ENCODE results near the gene RMND1.

The RMND1 gene

DNA sequence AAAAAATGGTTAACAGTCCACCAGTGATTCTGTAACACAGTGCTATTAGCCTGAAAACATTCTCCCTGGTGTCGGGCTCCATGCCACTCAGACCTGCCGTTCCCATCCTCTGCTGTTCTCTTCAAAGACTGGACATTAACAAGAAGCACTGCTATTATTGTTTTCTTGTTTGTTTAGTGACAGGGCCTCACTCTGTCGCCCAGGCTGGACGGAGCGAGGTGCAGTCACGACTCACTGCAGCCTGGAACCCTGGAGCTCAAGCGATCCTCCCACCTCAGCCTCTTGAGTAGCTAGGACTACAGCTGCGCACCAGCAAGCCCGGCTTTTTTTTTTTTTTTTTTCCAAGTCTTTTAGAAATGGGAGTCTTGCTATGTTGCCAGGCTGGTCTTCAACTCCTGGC lies 9.6 kb downstream of the RMND1 start:
- Mint-ChIP-seq H3K9me3 (no peaks in the 10 kb centered on the region), H3K36me3 (ENCODE audit: low read depth) (peaks cover 10% of the 10 kb centered on the region), H3K27ac (no peak overlapping the region), H3K4me1 (peaks cover 24% of the 10 kb centered on the region), H3K27me3 (no peaks in the 10 kb centered on the region), H3K4me3 (no peak overlapping the region)
- DNase-seq, result no peak
- ATAC-seq, result no peak

GRCh38 chr6:151441390-151442166 lies 10.3 kb downstream of the RMND1 start:
- Mint-ChIP-seq H3K9me3 (no peaks in the 10 kb centered on the region), H3K27ac (no peak overlapping the region), H3K4me1 (peaks cover 28% of the 10 kb centered on the region), H3K36me3 (ENCODE audit: low read depth) (peaks cover 12% of the 10 kb centered on the region), H3K4me3 (no peak overlapping the region), H3K27me3 (no peaks in the 10 kb centered on the region)
- ATAC-seq (no peak), DNase-seq (no peak)

GRCh38 chr6:151440930-151441329 lies 11.0 kb downstream of the RMND1 start:
- ATAC-seq (no peak), DNase-seq (no peak)
- peaks cover 31% of the 10 kb centered on the region for H3K4me1 Mint-ChIP-seq
- no peaks in the 10 kb centered on the region for H3K27me3 Mint-ChIP-seq
- no peak overlapping the region for H3K4me3 Mint-ChIP-seq
- no peak overlapping the region for H3K27ac Mint-ChIP-seq
- H3K9me3 Mint-ChIP-seq, result no peaks in the 10 kb centered on the region
- peaks cover 15% of the 10 kb centered on the region for H3K36me3 Mint-ChIP-seq (ENCODE audit: low read depth)

DNA sequence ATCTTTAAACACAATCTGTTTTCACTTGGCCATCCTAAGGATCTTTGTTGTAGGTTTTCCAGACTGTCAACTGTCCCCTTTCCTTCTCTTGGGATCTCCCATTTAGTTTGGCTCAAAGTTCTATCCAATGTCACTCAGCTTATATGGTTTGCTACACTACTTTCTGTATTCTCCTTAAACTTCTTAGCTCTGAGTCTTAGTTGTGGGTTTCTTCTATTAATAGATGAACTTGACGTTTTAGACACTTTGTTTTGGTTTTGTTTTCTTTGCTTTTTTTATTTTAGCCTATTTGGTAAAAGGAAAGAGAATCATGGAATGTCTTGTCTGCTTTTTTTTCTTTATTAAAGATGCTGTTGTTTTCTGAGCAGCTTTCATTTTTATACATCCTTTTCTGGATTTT lies 11.4 kb downstream of the RMND1 start:
- Mint-ChIP-seq H3K27me3 (no peaks in the 10 kb centered on the region), H3K4me1 (peaks cover 31% of the 10 kb centered on the region), H3K4me3 (no peak overlapping the region), H3K27ac (no peak overlapping the region), H3K36me3 (ENCODE audit: low read depth) (peaks cover 15% of the 10 kb centered on the region), H3K9me3 (no peaks in the 10 kb centered on the region)
- ATAC-seq (no peak), DNase-seq (no peak)

GRCh38 chr6:151437401-151437800 lies 14.5 kb downstream of the RMND1 start:
- Mint-ChIP-seq H3K36me3 (ENCODE audit: low read depth) (peaks cover 11% of the 10 kb centered on the region), H3K4me1 (peaks cover 25% of the 10 kb centered on the region), H3K27me3 (no peaks in the 10 kb centered on the region), H3K4me3 (no peak overlapping the region), H3K27ac (no peak overlapping the region), H3K9me3 (no peaks in the 10 kb centered on the region)
- DNase-seq (no peak), ATAC-seq (no peak)

DNA sequence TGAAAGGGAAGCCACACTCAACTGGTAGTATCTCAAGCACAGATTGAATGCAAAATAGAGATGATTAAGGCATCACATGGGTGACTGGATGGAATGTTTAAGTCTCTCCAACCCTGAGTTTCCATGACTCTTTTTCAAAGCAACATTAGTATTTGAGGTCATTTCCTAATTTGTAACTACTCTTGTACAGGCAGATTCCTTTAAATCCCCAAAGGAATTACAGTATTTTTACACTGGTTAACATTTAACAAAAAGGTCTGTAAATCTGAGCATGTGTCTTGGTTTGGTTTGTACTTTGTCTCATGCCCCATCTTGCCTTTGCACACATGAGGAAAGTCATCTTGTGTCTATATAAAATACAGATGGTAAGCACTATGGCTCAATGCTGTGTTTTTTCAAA lies 15.1 kb downstream of the RMND1 start:
- no peak overlapping the region for H3K4me3 Mint-ChIP-seq
- DNase-seq (no peak), ATAC-seq (no peak)
- no peaks in the 10 kb centered on the region for H3K9me3 Mint-ChIP-seq
- H3K27me3 Mint-ChIP-seq, result no peaks in the 10 kb centered on the region
- peaks cover 23% of the 10 kb centered on the region for H3K4me1 Mint-ChIP-seq
- H3K27ac Mint-ChIP-seq, result no peak overlapping the region
- peaks cover 11% of the 10 kb centered on the region for H3K36me3 Mint-ChIP-seq (ENCODE audit: low read depth)

DNA sequence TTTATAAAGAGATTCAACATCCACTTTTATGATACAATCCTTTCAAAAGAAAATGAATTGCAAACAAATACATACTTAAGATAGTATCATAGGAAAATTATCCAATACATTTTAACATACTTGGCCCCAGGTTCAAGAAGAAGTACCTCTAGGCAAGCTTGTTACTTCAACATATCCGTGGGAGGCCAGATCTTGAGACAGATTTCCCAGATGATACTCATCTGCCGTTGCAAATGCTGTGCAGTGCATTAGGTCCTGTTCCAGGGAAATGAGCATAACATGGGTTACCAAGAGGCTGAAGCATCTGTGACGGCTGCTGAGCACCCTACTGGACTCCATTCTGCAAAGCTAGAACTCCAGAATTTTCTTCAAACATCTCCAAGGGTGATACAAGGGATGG lies 15.6 kb downstream of the RMND1 start:
- no peaks in the 10 kb centered on the region for H3K9me3 Mint-ChIP-seq
- peaks cover 11% of the 10 kb centered on the region for H3K36me3 Mint-ChIP-seq (ENCODE audit: low read depth)
- peaks cover 18% of the 10 kb centered on the region for H3K4me1 Mint-ChIP-seq
- no peaks in the 10 kb centered on the region for H3K27me3 Mint-ChIP-seq
- ATAC-seq (no peak), DNase-seq (no peak)
- no peak overlapping the region for H3K27ac Mint-ChIP-seq
- H3K4me3 Mint-ChIP-seq, result no peak overlapping the region

DNA sequence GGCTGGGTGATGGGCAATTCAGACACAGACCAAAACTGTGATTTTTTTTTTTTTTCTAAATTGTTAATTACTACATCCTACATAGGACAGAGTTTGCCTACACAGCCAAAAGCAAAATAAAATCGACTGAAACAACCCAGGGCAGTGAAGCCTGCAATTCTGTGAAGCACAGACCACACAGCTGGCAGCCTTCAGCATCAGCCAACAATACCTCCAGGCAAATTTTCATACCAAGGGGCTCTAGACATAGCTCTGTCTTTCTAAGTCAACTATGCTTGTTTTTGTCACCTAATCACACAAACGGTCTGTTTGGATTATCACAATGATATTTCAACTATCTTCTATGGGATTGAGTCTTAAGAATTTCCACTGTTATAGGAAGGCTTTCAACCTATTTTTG lies 17.6 kb downstream of the RMND1 start:
- no peak for DNase-seq
- Mint-ChIP-seq H3K4me1 (peaks cover 9% of the 10 kb centered on the region), H3K36me3 (ENCODE audit: low read depth) (peaks cover 20% of the 10 kb centered on the region), H3K9me3 (no peaks in the 10 kb centered on the region), H3K27ac (no peak overlapping the region), H3K27me3 (no peaks in the 10 kb centered on the region), H3K4me3 (no peak overlapping the region)
- ATAC-seq, result no peak

DNA sequence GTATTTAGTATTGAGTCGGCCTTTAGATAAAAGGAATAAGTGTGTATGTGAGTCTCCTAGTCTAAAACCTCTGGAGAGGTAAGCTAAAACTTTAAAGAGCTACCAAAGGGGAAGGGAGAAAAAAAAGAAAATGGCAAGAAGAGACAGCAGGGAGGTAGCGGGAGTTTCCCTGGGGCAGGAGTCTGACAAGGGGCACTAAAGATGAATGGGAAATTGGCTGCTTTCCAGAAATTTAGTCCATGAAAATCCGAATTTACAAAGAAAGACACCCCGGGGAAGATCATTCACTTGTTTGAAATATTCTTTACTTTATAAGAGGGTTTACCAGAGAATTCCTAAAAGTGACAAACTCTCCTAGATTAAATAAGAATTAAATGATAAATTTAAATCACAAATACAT lies 19.3 kb downstream of the RMND1 start:
- no peaks in the 10 kb centered on the region for H3K27me3 Mint-ChIP-seq
- no peak overlapping the region for H3K4me3 Mint-ChIP-seq
- H3K4me1 Mint-ChIP-seq, result peaks cover 7% of the 10 kb centered on the region
- no peak overlapping the region for H3K27ac Mint-ChIP-seq
- H3K36me3 Mint-ChIP-seq (ENCODE audit: low read depth), result peaks cover 30% of the 10 kb centered on the region
- ATAC-seq, result no peak
- no peak for DNase-seq
- H3K9me3 Mint-ChIP-seq, result no peaks in the 10 kb centered on the region

- peaks cover 31% of the 10 kb centered on the region for H3K36me3 Mint-ChIP-seq (ENCODE audit: low read depth)
- H3K27ac Mint-ChIP-seq, result no peak overlapping the region
- no peaks in the 10 kb centered on the region for H3K9me3 Mint-ChIP-seq
- ATAC-seq, result no peak
- peaks cover under 1% of the 10 kb centered on the region for H3K4me1 Mint-ChIP-seq
- H3K27me3 Mint-ChIP-seq, result no peaks in the 10 kb centered on the region
- no peak overlapping the region for H3K4me3 Mint-ChIP-seq
- DNase-seq, result no peak
These were observed 20.6 kb downstream of the RMND1 start for GRCh38 chr6:151431337-151431736.

- H3K9me3 Mint-ChIP-seq, result no peaks in the 10 kb centered on the region
- H3K4me1 Mint-ChIP-seq, result no peaks in the 10 kb centered on the region
- no peak overlapping the region for H3K27ac Mint-ChIP-seq
- no peaks in the 10 kb centered on the region for H3K27me3 Mint-ChIP-seq
- no peak overlapping the region for H3K4me3 Mint-ChIP-seq
- peaks cover 34% of the 10 kb centered on the region for H3K36me3 Mint-ChIP-seq (ENCODE audit: low read depth)
- ATAC-seq (no peak), DNase-seq (no peak)
These were observed 21.0 kb downstream of the RMND1 start for GRCh38 chr6:151430886-151431285.

- no peaks in the 10 kb centered on the region for H3K9me3 Mint-ChIP-seq
- no peak overlapping the region for H3K27ac Mint-ChIP-seq
- H3K4me3 Mint-ChIP-seq, result no peak overlapping the region
- H3K27me3 Mint-ChIP-seq, result no peaks in the 10 kb centered on the region
- peaks cover 46% of the 10 kb centered on the region for H3K36me3 Mint-ChIP-seq (ENCODE audit: low read depth)
- ATAC-seq (no peak), DNase-seq (no peak)
- no peaks in the 10 kb centered on the region for H3K4me1 Mint-ChIP-seq
These were observed 23.7 kb downstream of the RMND1 start for GRCh38 chr6:151428093-151428735.

DNA sequence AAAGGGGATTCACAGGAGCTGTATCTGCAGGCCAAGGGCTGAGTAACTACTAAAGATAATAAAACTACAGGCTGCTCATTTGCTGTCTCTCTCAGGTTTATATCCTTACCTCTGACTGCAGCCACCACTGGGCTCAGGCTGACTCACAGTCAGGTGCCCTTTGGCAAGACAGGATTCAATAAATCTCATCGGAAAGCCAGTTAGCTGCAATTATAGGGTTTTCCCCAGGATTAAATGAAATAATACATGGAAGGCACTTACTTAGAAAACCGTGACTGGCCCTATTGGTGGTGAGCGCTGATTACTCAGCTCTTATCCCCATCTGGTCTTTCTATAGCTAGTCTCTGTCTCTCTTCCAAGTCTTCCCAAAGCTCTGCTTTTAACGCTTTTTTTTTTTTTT lies 26.4 kb downstream of the RMND1 start:
- Mint-ChIP-seq H3K36me3 (ENCODE audit: low read depth) (peaks cover 41% of the 10 kb centered on the region), H3K27ac (no peak overlapping the region), H3K4me3 (no peak overlapping the region), H3K27me3 (no peaks in the 10 kb centered on the region), H3K9me3 (no peaks in the 10 kb centered on the region), H3K4me1 (no peaks in the 10 kb centered on the region)
- DNase-seq, result no peak
- no peak for ATAC-seq

GRCh38 chr6:151422981-151423380 lies 28.9 kb downstream of the RMND1 start:
- Mint-ChIP-seq H3K27me3 (no peaks in the 10 kb centered on the region), H3K4me3 (no peak overlapping the region), H3K36me3 (ENCODE audit: low read depth) (peaks cover 30% of the 10 kb centered on the region), H3K9me3 (no peaks in the 10 kb centered on the region), H3K27ac (no peak overlapping the region), H3K4me1 (no peaks in the 10 kb centered on the region)
- DNase-seq (no peak), ATAC-seq (no peak)

- Mint-ChIP-seq H3K4me3 (no peak overlapping the region), H3K9me3 (peaks cover 8% of the 10 kb centered on the region), H3K27ac (no peak overlapping the region), H3K27me3 (no peaks in the 10 kb centered on the region), H3K4me1 (peaks cover 18% of the 10 kb centered on the region), H3K36me3 (ENCODE audit: low read depth) (peaks cover 54% of the 10 kb centered on the region)
- ATAC-seq (no peak), DNase-seq (no peak)
These were observed 34.4 kb downstream of the RMND1 start for GRCh38 chr6:151417477-151417876.

Measured in activated naive CD8-positive, alpha-beta T cell treated with anti-CD3 and anti-CD28 coated beads, Interleukin-2, amount 50 U/mL, for 24 hours (primary cell).